ENCODE measurements around the gene HEPACAM.

DNA sequence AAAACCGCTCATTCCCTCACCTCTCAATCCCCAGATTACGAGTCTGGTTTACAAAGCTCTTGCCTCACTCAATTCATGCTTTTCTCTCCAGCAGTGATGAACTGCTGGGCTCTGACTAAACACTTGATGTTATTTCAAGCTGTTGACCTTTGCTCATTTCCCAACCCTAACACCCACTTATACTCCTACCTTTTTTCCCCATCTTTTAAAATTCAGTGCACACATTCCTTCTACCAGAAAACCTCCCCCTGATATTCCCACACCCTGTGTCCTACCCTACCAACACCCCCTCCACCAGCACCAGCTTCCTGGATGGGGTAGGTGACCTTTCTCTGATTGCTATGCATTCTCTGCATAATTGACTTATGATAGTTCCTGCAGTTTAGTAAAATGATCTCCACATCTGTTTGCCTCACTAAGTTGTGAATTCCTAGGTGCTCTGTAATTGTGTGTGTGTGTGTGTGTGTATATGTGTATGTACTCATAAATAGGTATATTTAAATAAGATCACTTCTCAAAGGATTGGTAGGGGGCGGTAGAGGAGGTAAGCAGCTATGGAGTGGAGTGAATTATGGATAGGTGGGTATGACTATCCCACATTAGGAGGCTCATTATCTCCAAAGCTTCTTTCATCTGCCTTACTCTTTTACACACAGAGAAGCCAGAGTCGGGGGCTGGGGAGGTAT, 842 bp downstream of the HEPACAM start:
- TF ChIP-seq, protein P1, sequence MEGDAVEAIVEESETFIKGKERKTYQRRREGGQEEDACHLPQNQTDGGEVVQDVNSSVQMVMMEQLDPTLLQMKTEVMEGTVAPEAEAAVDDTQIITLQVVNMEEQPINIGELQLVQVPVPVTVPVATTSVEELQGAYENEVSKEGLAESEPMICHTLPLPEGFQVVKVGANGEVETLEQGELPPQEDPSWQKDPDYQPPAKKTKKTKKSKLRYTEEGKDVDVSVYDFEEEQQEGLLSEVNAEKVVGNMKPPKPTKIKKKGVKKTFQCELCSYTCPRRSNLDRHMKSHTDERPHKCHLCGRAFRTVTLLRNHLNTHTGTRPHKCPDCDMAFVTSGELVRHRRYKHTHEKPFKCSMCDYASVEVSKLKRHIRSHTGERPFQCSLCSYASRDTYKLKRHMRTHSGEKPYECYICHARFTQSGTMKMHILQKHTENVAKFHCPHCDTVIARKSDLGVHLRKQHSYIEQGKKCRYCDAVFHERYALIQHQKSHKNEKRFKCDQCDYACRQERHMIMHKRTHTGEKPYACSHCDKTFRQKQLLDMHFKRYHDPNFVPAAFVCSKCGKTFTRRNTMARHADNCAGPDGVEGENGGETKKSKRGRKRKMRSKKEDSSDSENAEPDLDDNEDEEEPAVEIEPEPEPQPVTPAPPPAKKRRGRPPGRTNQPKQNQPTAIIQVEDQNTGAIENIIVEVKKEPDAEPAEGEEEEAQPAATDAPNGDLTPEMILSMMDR (IDR thresholded peaks at IDR 0.05) = no peak
- no peak for TF ChIP-seq POLR2A (IDR thresholded peaks at IDR 0.05)
